NCI-H526 treated with DMSO at 0.1 percent for 48 hours (cell line): ENCODE data around the gene ATP2B1.
A peak's percentile ranks its signal among the peaks of the same experiment; 100 is the strongest.
"Not testable (repeated sequence)": the region's sequence is repeated elsewhere in the genome, so short reads cannot be mapped to it uniquely, and the experiment has no call there.

Experiments
- DNase-seq: peaks from one replicate; lab custom pipeline; 2025; lab: John Stamatoyannopoulos, UW

Gene ATP2B1

GRCh38 chr12:89708565-89709156 lies at the start of gene ATP2B1:
Gene ATP2B1 (minus strand): TSS chr12:89708838. CDS start chr12:89655886, 52,952 bp downstream.
- DNase-seq: peak; percentile 80

- DNase-seq: not testable (repeated sequence)
Measured at GRCh38 chr12:89757987-89758386, 49.3 kb upstream of the ATP2B1 start.

GRCh38 chr12:89756585-89757398 lies 48.2 kb upstream of the ATP2B1 start:
- DNase-seq: no peak

- no peak for DNase-seq
Measured at GRCh38 chr12:89756194-89756584, 47.6 kb upstream of the ATP2B1 start.

GRCh38 chr12:89753997-89754396 lies 45.4 kb upstream of the ATP2B1 start:
- no peak for DNase-seq

GRCh38 chr12:89752341-89752740 lies 43.7 kb upstream of the ATP2B1 start:
- no peak for DNase-seq

GRCh38 chr12:89750389-89751351 lies 42.0 kb upstream of the ATP2B1 start:
- DNase-seq: no peak

- no peak for DNase-seq
Measured at GRCh38 chr12:89748791-89749190, 40.2 kb upstream of the ATP2B1 start.

GRCh38 chr12:89745286-89745685 lies 36.6 kb upstream of the ATP2B1 start:
- no peak for DNase-seq

GRCh38 chr12:89742337-89743022 lies 33.8 kb upstream of the ATP2B1 start:
- no peak for DNase-seq

- DNase-seq: no peak
Measured at GRCh38 chr12:89740943-89741342, 32.3 kb upstream of the ATP2B1 start.

- DNase-seq: no peak
Measured at GRCh38 chr12:89736995-89737394, 28.4 kb upstream of the ATP2B1 start.

GRCh38 chr12:89733579-89734201 lies 25.1 kb upstream of the ATP2B1 start:
- no peak for DNase-seq

- no peak for DNase-seq
Measured at GRCh38 chr12:89732522-89732921, 23.9 kb upstream of the ATP2B1 start.

GRCh38 chr12:89731614-89732013 lies 23.0 kb upstream of the ATP2B1 start:
- no peak for DNase-seq

- no peak for DNase-seq
Measured at GRCh38 chr12:89731089-89731488, 22.5 kb upstream of the ATP2B1 start.

GRCh38 chr12:89729946-89730459 lies 21.4 kb upstream of the ATP2B1 start:
- DNase-seq: no peak

GRCh38 chr12:89723276-89723675 lies 14.6 kb upstream of the ATP2B1 start:
- DNase-seq: no peak

- DNase-seq: no peak
Measured at GRCh38 chr12:89721291-89721987, 12.8 kb upstream of the ATP2B1 start.

- DNase-seq: no peak
Measured at GRCh38 chr12:89717759-89718523, 9.3 kb upstream of the ATP2B1 start.
